ENCODE data around the gene PAXIP1. TPM values are rescaled to one million over a fixed set of nuclear protein-coding genes. Genes with fewer than 3 reads are reported as not detected.
A peak's percentile ranks its signal among the peaks of the same experiment; 100 is the strongest.

The PAXIP1 gene
- total RNA-seq, 1 donor from 2014 or later: 9.4 TPM

DNA sequence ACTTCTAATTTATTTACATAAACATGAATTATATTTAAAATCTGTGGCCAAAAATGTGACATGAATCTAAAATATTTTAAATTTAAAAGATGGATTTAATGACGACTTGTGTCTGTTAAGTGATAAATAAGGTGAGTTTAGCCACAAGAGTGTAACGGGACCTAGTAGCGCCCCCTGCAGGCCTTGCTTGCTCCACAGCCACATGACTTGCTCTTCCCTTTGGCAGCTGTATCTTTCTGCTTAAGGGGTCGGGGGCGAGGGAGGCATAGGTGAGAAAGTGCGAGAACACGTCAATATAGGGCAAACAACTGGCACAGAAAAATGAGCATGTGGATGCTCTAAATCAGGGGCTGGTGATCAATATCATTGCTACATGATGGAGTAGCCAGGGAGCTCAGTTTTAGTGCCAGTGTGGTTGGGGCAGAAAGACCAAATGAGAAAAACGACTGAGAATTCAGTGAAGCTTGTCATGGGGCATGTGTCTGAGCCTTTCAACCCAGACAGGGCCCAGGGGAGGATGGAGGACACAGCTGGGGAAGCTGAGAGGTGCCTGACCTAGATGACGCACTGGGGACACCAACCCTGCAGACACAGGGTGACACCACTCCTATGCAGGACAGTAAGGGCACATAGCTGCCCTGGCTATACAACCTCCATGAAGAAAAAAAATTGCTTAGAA is 49.8 kb downstream of the PAXIP1 start:
- TF ChIP-seq, protein P1, sequence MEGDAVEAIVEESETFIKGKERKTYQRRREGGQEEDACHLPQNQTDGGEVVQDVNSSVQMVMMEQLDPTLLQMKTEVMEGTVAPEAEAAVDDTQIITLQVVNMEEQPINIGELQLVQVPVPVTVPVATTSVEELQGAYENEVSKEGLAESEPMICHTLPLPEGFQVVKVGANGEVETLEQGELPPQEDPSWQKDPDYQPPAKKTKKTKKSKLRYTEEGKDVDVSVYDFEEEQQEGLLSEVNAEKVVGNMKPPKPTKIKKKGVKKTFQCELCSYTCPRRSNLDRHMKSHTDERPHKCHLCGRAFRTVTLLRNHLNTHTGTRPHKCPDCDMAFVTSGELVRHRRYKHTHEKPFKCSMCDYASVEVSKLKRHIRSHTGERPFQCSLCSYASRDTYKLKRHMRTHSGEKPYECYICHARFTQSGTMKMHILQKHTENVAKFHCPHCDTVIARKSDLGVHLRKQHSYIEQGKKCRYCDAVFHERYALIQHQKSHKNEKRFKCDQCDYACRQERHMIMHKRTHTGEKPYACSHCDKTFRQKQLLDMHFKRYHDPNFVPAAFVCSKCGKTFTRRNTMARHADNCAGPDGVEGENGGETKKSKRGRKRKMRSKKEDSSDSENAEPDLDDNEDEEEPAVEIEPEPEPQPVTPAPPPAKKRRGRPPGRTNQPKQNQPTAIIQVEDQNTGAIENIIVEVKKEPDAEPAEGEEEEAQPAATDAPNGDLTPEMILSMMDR (IDR thresholded peaks at IDR 0.05; ENCODE audit: insufficient read depth, low read length, poor library complexity, severe bottlenecking): peak; percentile 70
- H3K36me3 ChIP-seq (ENCODE audit: control insufficient read depth, insufficient read depth, low read length): peaks cover 1% of the 10 kb centered on the region
- no peak for DNase-seq (ENCODE audit: low read depth)
- H3K27me3 ChIP-seq (ENCODE audit: control insufficient read depth, insufficient read depth, low read length): no peaks in the 10 kb centered on the region
- no peak overlapping the region for H3K4me3 ChIP-seq (ENCODE audit: low read depth, low read length)

DNA sequence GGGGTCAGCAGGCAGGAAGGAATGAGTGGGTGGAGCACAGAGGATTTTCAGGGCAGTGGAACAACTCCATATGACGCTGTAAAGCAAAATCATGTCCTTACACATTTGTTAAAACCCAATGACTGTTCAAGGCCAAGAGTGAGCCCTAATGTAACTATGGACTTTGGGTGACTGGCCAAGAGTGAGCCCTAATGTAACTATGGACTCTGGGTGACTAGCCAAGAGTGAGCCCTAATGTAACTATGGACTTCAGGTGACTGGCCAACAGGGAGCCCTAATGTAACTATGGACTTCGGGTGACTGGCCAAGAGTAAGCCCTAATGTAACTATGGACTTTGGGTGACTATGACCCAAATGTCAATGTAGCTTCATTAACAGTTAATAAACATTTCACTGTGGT is 52.0 kb downstream of the PAXIP1 start:
- DNase-seq (ENCODE audit: low read depth): no peak
- Histone ChIP-seq H3K4me3 (ENCODE audit: low read depth, low read length) (no peak overlapping the region), H3K36me3 (ENCODE audit: control insufficient read depth, insufficient read depth, low read length) (no peaks in the 10 kb centered on the region), H3K27me3 (ENCODE audit: control insufficient read depth, insufficient read depth, low read length) (no peaks in the 10 kb centered on the region)
- TF ChIP-seq, protein P1 (IDR thresholded peaks at IDR 0.05; ENCODE audit: insufficient read depth, low read length, poor library complexity, severe bottlenecking): no peak

DNA sequence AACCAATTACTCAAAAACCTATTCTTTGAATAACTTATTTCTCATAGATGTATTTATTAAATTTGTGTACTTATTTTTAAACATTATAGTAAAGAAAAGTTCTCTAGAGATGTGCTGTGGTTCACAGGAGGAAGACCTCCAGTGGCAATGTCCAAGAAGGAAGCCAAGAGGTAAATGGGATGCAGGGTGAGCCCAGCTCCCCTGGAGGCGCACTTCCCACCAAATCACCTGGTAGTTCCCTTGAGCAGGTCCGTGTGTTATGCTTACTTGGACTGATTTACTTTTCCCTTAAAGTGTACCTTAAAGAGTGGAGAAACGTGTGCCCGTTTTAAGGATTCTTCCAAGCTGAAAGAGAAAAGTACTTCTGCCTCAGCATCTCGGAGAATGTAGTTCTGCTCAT is 55.3 kb downstream of the PAXIP1 start:
- no peaks in the 10 kb centered on the region for H3K27me3 ChIP-seq (ENCODE audit: control insufficient read depth, insufficient read depth, low read length)
- no peak for DNase-seq (ENCODE audit: low read depth)
- H3K36me3 ChIP-seq (ENCODE audit: control insufficient read depth, insufficient read depth, low read length): no peaks in the 10 kb centered on the region
- TF ChIP-seq, protein P1 (IDR thresholded peaks at IDR 0.05; ENCODE audit: insufficient read depth, low read length, poor library complexity, severe bottlenecking): no peak
- H3K4me3 ChIP-seq (ENCODE audit: low read depth, low read length): no peak overlapping the region

DNA sequence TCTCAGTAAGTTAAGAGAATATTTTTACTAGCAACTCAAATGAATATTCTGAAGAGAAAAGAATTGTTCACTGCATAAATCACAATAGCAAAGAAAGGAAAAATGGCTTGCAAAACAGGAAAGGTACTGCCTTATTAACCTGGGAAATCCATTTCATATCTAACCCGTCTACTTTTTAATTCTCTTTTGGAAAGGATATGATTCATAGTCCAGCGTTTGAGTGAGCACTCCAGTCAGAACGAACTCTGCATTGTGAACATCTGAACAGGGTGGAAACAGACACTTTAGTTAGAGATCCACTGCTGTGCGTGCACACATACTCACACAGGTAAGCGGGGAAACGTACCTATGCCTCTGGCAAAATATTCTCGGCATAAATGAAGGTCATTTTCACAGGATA is 56.8 kb downstream of the PAXIP1 start:
- H3K27me3 ChIP-seq (ENCODE audit: control insufficient read depth, insufficient read depth, low read length): no peaks in the 10 kb centered on the region
- no peaks in the 10 kb centered on the region for H3K36me3 ChIP-seq (ENCODE audit: control insufficient read depth, insufficient read depth, low read length)
- no peak for DNase-seq (ENCODE audit: low read depth)
- H3K4me3 ChIP-seq (ENCODE audit: low read depth, low read length): no peak overlapping the region
- TF ChIP-seq, protein P1 (IDR thresholded peaks at IDR 0.05; ENCODE audit: insufficient read depth, low read length, poor library complexity, severe bottlenecking): no peak

DNA sequence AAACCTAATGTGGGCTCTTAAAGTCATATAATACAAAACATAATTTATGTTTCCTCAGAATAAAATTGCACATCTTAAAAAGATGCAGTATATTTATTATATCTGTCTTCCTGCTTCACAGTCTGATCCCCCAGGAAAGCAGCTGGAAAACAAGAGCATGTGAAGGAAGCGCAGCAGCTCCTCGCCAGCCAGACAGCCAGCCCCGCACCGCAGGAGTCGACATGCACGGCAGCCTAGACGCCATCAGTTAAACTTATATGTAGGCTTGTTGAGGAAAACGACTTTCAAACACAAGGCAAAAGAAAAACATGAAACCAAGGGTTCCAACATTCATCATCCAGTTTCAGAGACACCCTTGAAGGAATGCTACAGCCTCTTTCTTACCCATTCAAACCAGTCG is 59.0 kb downstream of the PAXIP1 start:
- TF ChIP-seq, protein P1 (IDR thresholded peaks at IDR 0.05; ENCODE audit: insufficient read depth, low read length, poor library complexity, severe bottlenecking): no peak
- DNase-seq (ENCODE audit: low read depth): no peak

DNA sequence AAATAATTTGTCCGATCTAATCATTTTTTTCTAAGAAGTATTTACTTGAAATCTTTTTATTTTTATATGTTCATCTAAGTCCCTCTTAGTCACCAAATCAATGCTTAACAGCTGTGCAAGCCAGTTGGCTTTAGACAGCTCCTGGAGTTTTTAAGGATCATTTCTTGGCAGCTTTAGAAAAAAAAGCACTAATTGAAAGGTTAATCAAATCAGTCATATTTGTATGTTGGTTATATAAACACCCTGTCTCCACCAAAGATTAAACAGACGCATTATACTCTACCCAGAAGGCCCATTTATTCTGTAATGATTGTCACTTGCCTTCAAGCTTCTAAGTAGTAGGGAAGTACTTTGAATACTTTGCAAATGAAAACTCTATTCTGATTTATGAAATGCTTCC is 60.2 kb downstream of the PAXIP1 start:
- TF ChIP-seq, protein P1 (IDR thresholded peaks at IDR 0.05; ENCODE audit: insufficient read depth, low read length, poor library complexity, severe bottlenecking): no peak
- no peaks in the 10 kb centered on the region for H3K27me3 ChIP-seq (ENCODE audit: control insufficient read depth, insufficient read depth, low read length)
- no peaks in the 10 kb centered on the region for H3K36me3 ChIP-seq (ENCODE audit: control insufficient read depth, insufficient read depth, low read length)
- no peak overlapping the region for H3K4me3 ChIP-seq (ENCODE audit: low read depth, low read length)
- no peak for DNase-seq (ENCODE audit: low read depth)

More for the DNA sequence above, 59.0 kb downstream of the PAXIP1 start:
- H3K36me3 ChIP-seq (ENCODE audit: control insufficient read depth, insufficient read depth, low read length): no peaks in the 10 kb centered on the region
- H3K4me3 ChIP-seq (ENCODE audit: low read depth, low read length): no peak overlapping the region
- no peaks in the 10 kb centered on the region for H3K27me3 ChIP-seq (ENCODE audit: control insufficient read depth, insufficient read depth, low read length)
